Mesenchymal stem cell (in vitro differentiated cells and primary cell): ENCODE results near the gene PKDCC.

Source experiments
- DNase-seq: peaks from one replicate; pipeline ENCODE4 v3.0.0-alpha.2; 2013
- H2AFZ ChIP-seq: one replicate; pipeline ENCODE4 v1.6.1; 2013; ENCODE audit warnings: low read depth, mild to moderate bottlenecking, control low read depth, inconsistent platforms, low read length, moderate library complexity
- H2AK5ac ChIP-seq: 2 replicates; pipeline ENCODE4 v1.6.1; 2013; ENCODE audit warnings: low read length, moderate library complexity, mild to moderate bottlenecking, inconsistent platforms; ENCODE audit not compliant: severe bottlenecking
- H2BK120ac ChIP-seq: one replicate; pipeline ENCODE4 v1.6.1; 2013; ENCODE audit warnings: low read depth, mild to moderate bottlenecking, inconsistent platforms, low read length, moderate library complexity
- H2BK12ac ChIP-seq, 2 experiments: one replicate each; pipeline ENCODE4 v1.6.1; 2013; ENCODE audit warnings: inconsistent platforms in 2 of 2, low read length in 2 of 2, mild to moderate bottlenecking in 2 of 2, moderate library complexity in 2 of 2, control low read depth in 1 of 2
- H2BK15ac ChIP-seq: one replicate; pipeline ENCODE4 v1.6.1; 2013; ENCODE audit warnings: mild to moderate bottlenecking, low read depth, inconsistent platforms; ENCODE audit not compliant: poor library complexity, severe bottlenecking
- H2BK5ac ChIP-seq: 2 replicates; pipeline ENCODE4 v1.6.1; 2013; ENCODE audit warnings: low read depth, mild to moderate bottlenecking, low read length, control low read depth, inconsistent platforms; ENCODE audit not compliant: poor library complexity, severe bottlenecking
- H3K14ac ChIP-seq, 2 experiments: one replicate each; pipeline ENCODE4 v1.6.1; 2013; ENCODE audit warnings: inconsistent platforms in 2 of 2, low read length in 2 of 2, control low read depth in 1 of 2, mild to moderate bottlenecking in 1 of 2, moderate library complexity in 1 of 2
- H3K18ac ChIP-seq, 2 experiments: one replicate each; pipeline ENCODE4 v1.6.1; 2013; ENCODE audit warnings: inconsistent platforms in 2 of 2, low read length in 2 of 2, control low read depth in 1 of 2, low read depth in 1 of 2, mild to moderate bottlenecking in 1 of 2
- H3K23ac ChIP-seq, 2 experiments: one replicate each; pipeline ENCODE4 v1.6.1; 2013; ENCODE audit warnings: inconsistent platforms in 2 of 2, low read length in 2 of 2, mild to moderate bottlenecking in 2 of 2, moderate library complexity in 2 of 2, control low read depth in 1 of 2
- H3K27ac ChIP-seq: 2 replicates; pipeline ENCODE4 v1.5.1; 2013; ENCODE audit warnings: mild to moderate bottlenecking, moderate library complexity, low read length, control low read depth, inconsistent platforms; ENCODE audit not compliant: poor library complexity, severe bottlenecking
- H3K27me3 ChIP-seq, 2 experiments: 2 replicates each; pipeline versions ENCODE4 v1.6.1 to v1.7.0; 2013; ENCODE audit warnings: low read length in 2 of 2, mild to moderate bottlenecking in 2 of 2, moderate library complexity in 2 of 2, control low read depth in 1 of 2, inconsistent platforms in 1 of 2; ENCODE audit not compliant: control insufficient read depth in 1 of 2, insufficient read depth in 1 of 2
- H3K36me3 ChIP-seq, 2 experiments: 2 replicates each; pipeline versions ENCODE4 v1.6.1 to v1.7.0; 2013; ENCODE audit warnings: low read length in 2 of 2, control low read depth in 1 of 2, inconsistent platforms in 1 of 2, low read depth in 1 of 2, mild to moderate bottlenecking in 1 of 2; ENCODE audit not compliant: insufficient read depth in 2 of 2, control insufficient read depth in 1 of 2
- H3K4ac ChIP-seq, 2 experiments: one replicate each; pipeline ENCODE4 v1.6.1; 2013; ENCODE audit warnings: inconsistent platforms in 2 of 2, low read length in 2 of 2, mild to moderate bottlenecking in 2 of 2, moderate library complexity in 2 of 2, control low read depth in 1 of 2, low read depth in 1 of 2
- H3K4me1 ChIP-seq: 2 replicates; pipeline ENCODE4 v1.6.1; 2013; ENCODE audit warnings: low read depth, low read length, control low read depth; ENCODE audit not compliant: control insufficient read depth, insufficient read depth
- H3K4me2 ChIP-seq: 2 replicates; pipeline ENCODE4 v1.6.1; 2013; ENCODE audit warnings: low read length, mild to moderate bottlenecking, inconsistent platforms; ENCODE audit not compliant: poor library complexity, severe bottlenecking
- H3K4me3 ChIP-seq, 2 experiments: 2 replicates each; pipeline versions ENCODE4 v1.5.1 to v1.7.0; 2013; ENCODE audit warnings: low read length in 2 of 2, mild to moderate bottlenecking in 2 of 2, control low read depth in 1 of 2, low read depth in 1 of 2; ENCODE audit not compliant: insufficient read depth in 1 of 2
- H3K79me1 ChIP-seq: replicated peaks from 2 replicates; pipeline ENCODE4 v1.6.1; 2013; ENCODE audit warnings: mild to moderate bottlenecking, control low read depth, low read length, inconsistent platforms; ENCODE audit not compliant: poor library complexity, severe bottlenecking
- H3K9ac ChIP-seq: 2 replicates; pipeline ENCODE4 v1.7.0; 2013; ENCODE audit warnings: mild to moderate bottlenecking, low read length, moderate library complexity
- H3K9me3 ChIP-seq: 2 replicates; pipeline ENCODE4 v1.7.0; 2013; ENCODE audit warnings: mild to moderate bottlenecking, low read length; ENCODE audit not compliant: control insufficient read depth
- H4K8ac ChIP-seq: one replicate; pipeline ENCODE4 v1.6.1; 2013; ENCODE audit warnings: inconsistent platforms, mild to moderate bottlenecking, low read length, moderate library complexity
- H4K91ac ChIP-seq: one replicate; pipeline ENCODE4 v1.6.1; 2013; ENCODE audit warnings: mild to moderate bottlenecking, low read length, inconsistent platforms
- WGBS: methylation state at CpG from one replicate; pipeline ENCODE4 v1.1.7; 2013; ENCODE audit warnings: mixed read lengths; 5-methylcytosine and 5-hydroxymethylcytosine counted together

PKDCC gene

GRCh38 chr2:42013409-42013808, 34.4 kb upstream of the PKDCC start:
- H3K23ac ChIP-seq = no peak overlapping the region
- H3K4ac ChIP-seq = no peak overlapping the region
- H3K79me1 ChIP-seq = no peaks in the 10 kb centered on the region
- no peaks in the 10 kb centered on the region for H3K36me3 ChIP-seq
- H4K8ac ChIP-seq = no peak overlapping the region
- H3K4me2 ChIP-seq = no peak overlapping the region
- no peak overlapping the region for H3K4me3 ChIP-seq
- H3K27ac ChIP-seq = no peak overlapping the region
- H2AK5ac ChIP-seq = no peak overlapping the region
- H2BK5ac ChIP-seq = no peak overlapping the region
- H2BK15ac ChIP-seq = no peak overlapping the region
- no peak overlapping the region for H2BK120ac ChIP-seq
- no peak overlapping the region for H2AFZ ChIP-seq
- no peaks in the 10 kb centered on the region for H3K9me3 ChIP-seq
- no peaks in the 10 kb centered on the region for H3K27me3 ChIP-seq
- DNase-seq = peak; percentile 53
- H3K9ac ChIP-seq = no peak overlapping the region
- no peak overlapping the region for H3K14ac ChIP-seq
- H2BK12ac ChIP-seq = no peak overlapping the region
- H3K18ac ChIP-seq = no peak overlapping the region
- H3K4me1 ChIP-seq = peaks cover 19% of the 10 kb centered on the region
- 60% methylated on average over 1 of the region's 2 CpGs for WGBS
- H4K91ac ChIP-seq = no peak overlapping the region

DNA sequence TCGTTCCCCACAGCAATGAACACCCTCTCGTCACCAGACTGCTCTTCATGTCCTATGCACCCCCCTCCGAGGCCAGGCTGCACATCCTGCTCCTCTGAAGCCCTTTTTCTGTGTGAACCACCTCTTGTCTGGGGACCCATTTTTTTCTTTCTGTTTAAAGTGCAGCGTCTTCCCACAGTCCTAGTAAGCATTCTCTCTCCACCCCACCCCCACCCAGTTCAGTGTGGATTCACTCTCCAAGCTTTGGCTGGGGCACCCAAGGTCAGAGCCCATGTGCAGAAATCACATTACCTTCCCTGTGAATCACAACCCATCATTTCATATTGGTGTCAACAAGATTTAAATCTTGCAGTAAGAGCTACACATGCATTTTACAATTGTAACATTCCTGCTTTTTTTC, 26.4 kb upstream of the PKDCC start:
- Histone ChIP-seq H3K4me3 (peak overlapping the region in 1 of 2 experiments; percentile 35), H3K4ac (no peak overlapping the region), H3K27me3 (peaks cover 0 to 8% of the 10 kb centered on the region in 2 experiments), H2AK5ac (peak overlapping the region; percentile 52), H3K14ac (no peak overlapping the region), H2AFZ (no peak overlapping the region), H4K8ac (peak overlapping the region; percentile 93), H2BK15ac (peak overlapping the region; percentile 58), H3K9ac (peak overlapping the region; percentile 50), H2BK5ac (no peak overlapping the region), H3K4me2 (no peak overlapping the region), H3K4me1 (peaks cover 13% of the 10 kb centered on the region), H3K9me3 (no peaks in the 10 kb centered on the region), H2BK120ac (no peak overlapping the region), H3K18ac (peak overlapping the region; percentile 71 to 89), H3K27ac (no peak overlapping the region), H3K79me1 (no peaks in the 10 kb centered on the region), H3K23ac (no peak overlapping the region), H3K36me3 (no peaks in the 10 kb centered on the region), H4K91ac (peak overlapping the region; percentile 92), H2BK12ac (peak overlapping the region in 1 of 2 experiments; percentile 82)
- 37% methylated on average over 4 of the region's 4 CpGs for WGBS
- peak; percentile 71 for DNase-seq

GRCh38 chr2:42025151-42025582, 22.7 kb upstream of the PKDCC start:
- no peak overlapping the region for H3K4me3 ChIP-seq
- peak; percentile 32 for DNase-seq
- peak overlapping the region; percentile 35 for H3K9ac ChIP-seq
- no peak overlapping the region for H3K23ac ChIP-seq
- H2BK15ac ChIP-seq = no peak overlapping the region
- H3K27ac ChIP-seq = peak overlapping the region; percentile 6
- peak overlapping the region in 1 of 2 experiments; percentile 65 for H3K4ac ChIP-seq
- peak overlapping the region; percentile 3 for H2BK120ac ChIP-seq
- peak overlapping the region; percentile 38 for H4K8ac ChIP-seq
- H3K9me3 ChIP-seq = no peaks in the 10 kb centered on the region
- peak overlapping the region; percentile 5 for H4K91ac ChIP-seq
- 22% methylated on average over 3 of the region's 3 CpGs for WGBS
- H3K14ac ChIP-seq = peak overlapping the region in 1 of 2 experiments; percentile 72
- H2AFZ ChIP-seq = peak overlapping the region; percentile 87
- peak overlapping the region; percentile 7 for H2AK5ac ChIP-seq
- H3K27me3 ChIP-seq = peaks cover 0 to 12% of the 10 kb centered on the region in 2 experiments
- H2BK12ac ChIP-seq = peak overlapping the region in 1 of 2 experiments; percentile 37
- peak overlapping the region; percentile 12 to 73 for H3K18ac ChIP-seq
- H3K79me1 ChIP-seq = no peaks in the 10 kb centered on the region
- peaks cover 22% of the 10 kb centered on the region for H3K4me1 ChIP-seq
- H2BK5ac ChIP-seq = no peak overlapping the region
- no peaks in the 10 kb centered on the region for H3K36me3 ChIP-seq
- H3K4me2 ChIP-seq = no peak overlapping the region

- no peak for DNase-seq
Observed at GRCh38 chr2:42026272-42026671, 21.5 kb upstream of the PKDCC start.

More at GRCh38 chr2:42026272-42026671, 21.5 kb upstream of the PKDCC start:
- peaks cover 0 to 22% of the 10 kb centered on the region in 2 experiments for H3K27me3 ChIP-seq
- H3K4ac ChIP-seq = no peak overlapping the region
- H2AFZ ChIP-seq = no peak overlapping the region
- no peaks in the 10 kb centered on the region for H3K9me3 ChIP-seq
- H3K27ac ChIP-seq = no peak overlapping the region
- no peak overlapping the region for H3K23ac ChIP-seq
- H2BK120ac ChIP-seq = no peak overlapping the region
- H3K4me1 ChIP-seq = peaks cover 25% of the 10 kb centered on the region
- no peak overlapping the region for H2BK12ac ChIP-seq
- H4K8ac ChIP-seq = no peak overlapping the region
- H3K79me1 ChIP-seq = no peaks in the 10 kb centered on the region
- H2BK15ac ChIP-seq = no peak overlapping the region
- no peak overlapping the region for H3K4me2 ChIP-seq
- H3K4me3 ChIP-seq = no peak overlapping the region
- no peaks in the 10 kb centered on the region for H3K36me3 ChIP-seq
- H3K14ac ChIP-seq = no peak overlapping the region
- no peak overlapping the region for H4K91ac ChIP-seq
- no peak overlapping the region for H3K18ac ChIP-seq
- H3K9ac ChIP-seq = no peak overlapping the region
- H2BK5ac ChIP-seq = no peak overlapping the region
- 93% methylated on average over 5 of the region's 5 CpGs for WGBS
- peak overlapping the region; percentile 35 for H2AK5ac ChIP-seq
